Stimulated activated naive CD8-positive, alpha-beta T cell treated with anti-CD3 and anti-CD28 coated beads, Interleukin-15, Interleukin-2, amounts not matched to agents 100 ng/mL and 50 ng/mL, for 24 hours (primary cell): ENCODE results near the gene HOXA3.

ENCODE experiments used
- H3K27ac Mint-ChIP-seq: one replicate; pipeline ENCODE4 v1.8.0; 2021; ENCODE audit warnings: mild to moderate bottlenecking, mixed read lengths
- H3K27me3 Mint-ChIP-seq: one replicate; pipeline ENCODE4 v1.8.0; 2021; ENCODE audit warnings: mixed read lengths
- H3K36me3 Mint-ChIP-seq: one replicate; pipeline ENCODE4 v1.8.0; 2021; ENCODE audit warnings: low read depth, mixed read lengths
- H3K4me1 Mint-ChIP-seq: one replicate; pipeline ENCODE4 v1.8.0; 2021; ENCODE audit warnings: low read depth, mixed read lengths
- H3K4me3 Mint-ChIP-seq: one replicate; pipeline ENCODE4 v1.8.0; 2021; ENCODE audit warnings: mild to moderate bottlenecking, mixed read lengths
- H3K9me3 Mint-ChIP-seq: one replicate; pipeline ENCODE4 v1.8.0; 2021; ENCODE audit warnings: mixed read lengths

The HOXA3 gene

DNA sequence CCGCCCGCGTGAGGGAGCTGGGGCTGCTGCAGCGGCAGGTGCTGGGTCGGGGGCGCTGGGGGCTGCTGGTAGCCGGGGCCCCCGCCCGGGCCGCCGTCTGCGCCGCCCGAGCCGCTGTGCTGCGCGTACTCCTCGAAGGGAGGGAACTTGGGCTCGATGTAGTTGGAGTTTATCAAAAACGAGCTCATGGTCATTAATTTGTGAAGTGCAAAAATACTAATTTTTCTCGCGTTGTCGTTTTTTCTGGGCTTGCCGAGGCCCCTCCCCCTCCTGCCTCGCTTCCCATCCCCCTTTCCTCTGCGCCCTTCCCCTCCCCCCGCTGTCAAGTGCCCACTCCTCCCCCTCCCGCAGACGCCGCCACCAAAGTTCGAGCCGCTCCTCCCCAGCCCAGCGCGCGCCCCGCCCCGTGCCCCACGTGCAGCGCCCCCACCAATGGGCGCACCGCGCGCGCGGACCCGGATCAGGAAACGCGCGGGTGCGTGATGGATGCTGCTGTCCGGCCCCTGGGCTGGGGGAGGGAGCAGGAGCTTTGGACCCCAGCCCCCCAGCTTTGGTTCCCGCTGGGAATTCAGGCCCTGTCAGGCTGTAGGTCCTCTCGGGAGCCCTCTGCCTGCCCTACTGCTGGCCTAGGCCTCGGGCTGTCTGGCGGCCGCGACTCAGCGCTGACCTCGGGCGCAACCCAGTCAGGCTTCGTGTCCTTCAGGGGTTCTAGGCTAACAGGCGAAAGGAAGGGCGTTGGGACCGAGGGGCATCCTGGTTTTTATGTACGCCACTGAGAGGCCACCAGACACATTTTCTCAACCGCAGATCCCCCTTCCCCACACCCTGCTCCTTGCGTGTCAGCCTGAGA, 21.6 kb downstream of the HOXA3 start, which contains the start of gene HOXA4:
HOXA4 (minus strand) TSS at position 218 of the 850 bp plus-strand sequence; CDS start at position 194, 24 bp downstream.
- H3K4me1 Mint-ChIP-seq, result peaks cover 28% of the 10 kb centered on the region
- no peaks in the 10 kb centered on the region for H3K36me3 Mint-ChIP-seq
- no peaks in the 10 kb centered on the region for H3K9me3 Mint-ChIP-seq
- H3K27ac Mint-ChIP-seq, result no peak within 1 kb of the TSS
- peak within 1 kb of the TSS; percentile 61 for H3K4me3 Mint-ChIP-seq
- H3K27me3 Mint-ChIP-seq, result peaks cover 66% of the 10 kb centered on the region

DNA sequence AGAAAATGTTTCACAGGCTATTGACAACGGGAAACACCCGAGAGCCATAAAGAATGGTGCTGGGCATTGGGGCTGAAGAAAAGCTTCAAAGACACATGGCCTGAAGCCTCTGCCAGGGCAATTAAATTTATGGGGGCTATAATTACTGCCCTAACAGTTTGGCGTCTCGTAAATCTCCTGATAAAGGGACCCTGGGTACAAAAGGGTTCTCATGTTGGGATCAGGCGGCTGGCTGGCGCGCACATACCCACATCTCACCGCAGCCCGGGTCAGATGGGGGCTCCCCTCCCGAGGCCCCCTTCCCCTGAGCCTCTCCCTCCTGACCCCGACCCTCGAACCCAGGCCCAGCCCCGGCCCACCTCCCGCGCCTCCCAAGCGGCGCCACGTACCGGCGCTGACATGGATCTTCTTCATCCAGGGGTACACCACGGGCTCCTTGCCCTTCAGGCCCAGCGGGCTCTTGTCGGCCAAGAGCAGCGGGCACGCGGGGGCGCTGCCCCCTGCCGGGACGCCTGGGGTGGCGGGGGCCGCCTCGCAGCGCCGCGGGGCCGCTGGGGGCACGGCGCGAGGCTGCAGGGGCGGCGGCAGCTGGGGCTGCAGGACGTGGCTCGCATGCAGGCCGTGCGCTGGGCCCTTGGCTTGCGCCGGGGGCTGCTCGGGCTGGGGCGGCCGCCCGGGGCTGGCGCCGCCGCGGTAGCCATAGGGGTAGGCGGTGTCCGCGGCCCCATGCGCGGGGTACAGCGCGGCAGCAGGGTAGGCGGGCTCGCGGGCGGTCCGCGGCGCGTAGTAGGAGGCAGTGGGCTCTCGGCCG, 22.4 kb downstream of the HOXA3 start:
- Mint-ChIP-seq H3K27me3 (peaks cover 63% of the 10 kb centered on the region), H3K4me1 (peaks cover 20% of the 10 kb centered on the region), H3K27ac (no peak overlapping the region), H3K4me3 (peak overlapping the region; percentile 18), H3K9me3 (no peaks in the 10 kb centered on the region), H3K36me3 (no peaks in the 10 kb centered on the region)

DNA sequence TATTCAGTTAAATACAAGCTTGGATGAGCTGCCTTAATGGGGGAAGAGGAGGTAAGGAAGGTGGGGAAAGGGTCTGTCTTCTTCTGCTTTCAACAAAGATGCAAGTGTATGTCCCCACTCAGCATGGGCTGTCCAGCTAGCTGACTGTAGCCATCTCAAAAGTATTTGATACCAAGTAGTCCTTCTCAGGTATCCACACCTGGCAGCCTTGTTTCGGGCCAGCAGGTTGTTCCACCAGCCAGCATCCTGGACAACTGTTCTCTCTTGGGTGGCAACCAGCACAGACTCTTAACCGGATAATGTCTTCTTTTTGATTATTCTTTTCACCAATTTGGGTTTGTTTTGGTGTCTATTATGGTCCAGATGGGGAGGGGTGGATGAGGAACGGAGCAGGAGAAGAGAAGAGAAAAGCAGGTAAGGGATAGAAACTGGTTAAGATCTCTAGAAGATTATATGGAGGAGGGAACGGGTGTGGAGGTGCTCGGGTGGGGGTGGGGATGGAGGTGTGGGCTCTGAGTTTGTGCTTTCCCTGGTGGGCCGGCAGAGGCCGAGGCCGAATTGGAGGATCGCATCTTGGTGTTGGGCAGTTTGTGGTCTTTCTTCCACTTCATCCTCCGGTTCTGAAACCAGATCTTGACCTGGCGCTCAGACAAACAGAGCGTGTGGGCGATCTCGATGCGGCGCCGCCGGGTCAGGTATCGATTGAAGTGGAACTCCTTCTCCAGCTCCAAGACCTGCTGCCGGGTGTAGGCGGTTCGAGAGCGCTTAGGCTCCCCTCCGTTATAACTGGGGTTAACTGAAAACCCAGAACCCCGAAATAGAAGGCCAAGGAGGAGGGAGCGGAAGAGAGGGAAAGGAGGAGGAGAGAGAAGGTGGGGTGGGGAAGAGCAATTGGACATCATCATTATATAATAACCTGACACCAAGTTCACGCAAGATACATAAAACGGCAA, 23.3 kb downstream of the HOXA3 start:
- no peak overlapping the region for H3K27ac Mint-ChIP-seq
- H3K4me3 Mint-ChIP-seq, result peak overlapping the region; percentile 18
- peaks cover 56% of the 10 kb centered on the region for H3K27me3 Mint-ChIP-seq
- no peaks in the 10 kb centered on the region for H3K36me3 Mint-ChIP-seq
- peaks cover 11% of the 10 kb centered on the region for H3K4me1 Mint-ChIP-seq
- H3K9me3 Mint-ChIP-seq, result no peaks in the 10 kb centered on the region

DNA sequence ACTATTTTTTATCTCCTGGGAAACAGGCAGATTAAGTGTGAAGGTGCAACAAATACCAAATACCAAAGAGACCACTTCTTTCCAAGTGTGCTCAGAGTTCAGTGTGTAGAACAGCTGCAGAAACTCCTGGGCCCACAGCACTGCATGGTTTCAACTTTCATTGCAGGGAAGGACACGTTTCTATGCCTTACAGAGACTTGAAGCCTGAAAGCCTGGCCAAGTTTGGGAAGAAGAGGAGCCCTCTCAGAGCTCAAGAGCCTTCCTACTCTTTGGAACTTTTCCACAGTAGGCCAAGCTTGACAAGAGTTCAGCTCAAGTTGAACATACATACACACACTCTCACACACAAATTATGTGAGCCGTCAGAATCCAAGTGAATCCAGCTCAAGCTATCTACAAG, 24.3 kb downstream of the HOXA3 start:
- H3K4me3 Mint-ChIP-seq, result no peak overlapping the region
- peaks cover 45% of the 10 kb centered on the region for H3K27me3 Mint-ChIP-seq
- peaks cover 7% of the 10 kb centered on the region for H3K4me1 Mint-ChIP-seq
- H3K36me3 Mint-ChIP-seq, result no peaks in the 10 kb centered on the region
- no peak overlapping the region for H3K27ac Mint-ChIP-seq
- H3K9me3 Mint-ChIP-seq, result no peaks in the 10 kb centered on the region

DNA sequence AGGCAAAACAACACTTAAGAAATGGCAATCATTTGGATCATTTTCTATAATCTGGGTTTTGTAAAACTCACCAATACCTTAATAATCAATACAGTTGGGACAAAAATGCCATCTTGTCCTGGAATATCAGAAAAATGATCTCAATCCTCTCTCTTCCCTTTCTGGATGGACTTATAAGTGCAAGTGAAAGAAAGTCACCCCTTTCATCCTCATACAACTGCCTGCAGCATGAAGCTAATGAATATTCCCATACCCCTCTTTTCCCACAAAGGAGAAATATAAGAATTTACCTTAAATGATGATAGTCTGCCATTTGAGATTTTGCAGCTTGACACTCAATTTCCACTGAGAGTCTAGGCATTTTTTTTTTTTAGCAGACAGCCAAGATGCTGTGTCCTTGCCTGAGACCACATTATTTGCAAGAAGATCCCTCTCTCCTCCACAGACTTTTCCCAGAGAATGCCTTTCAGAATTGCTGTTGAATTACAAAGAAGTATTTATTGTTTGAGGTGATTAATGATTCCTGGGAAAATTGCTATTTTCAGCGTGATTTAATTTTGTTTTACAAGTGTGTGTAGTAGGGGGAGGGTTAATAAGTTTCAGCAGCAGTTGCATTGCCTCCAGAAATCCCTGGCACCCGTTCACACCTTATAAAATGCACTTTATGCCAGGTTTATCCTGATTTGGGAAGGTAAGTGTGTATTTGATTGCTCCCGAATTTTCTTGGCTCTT, 25.6 kb downstream of the HOXA3 start:
- Mint-ChIP-seq H3K27ac (no peak overlapping the region), H3K4me1 (peaks cover 7% of the 10 kb centered on the region), H3K9me3 (no peaks in the 10 kb centered on the region), H3K4me3 (no peak overlapping the region), H3K36me3 (no peaks in the 10 kb centered on the region), H3K27me3 (peaks cover 39% of the 10 kb centered on the region)

DNA sequence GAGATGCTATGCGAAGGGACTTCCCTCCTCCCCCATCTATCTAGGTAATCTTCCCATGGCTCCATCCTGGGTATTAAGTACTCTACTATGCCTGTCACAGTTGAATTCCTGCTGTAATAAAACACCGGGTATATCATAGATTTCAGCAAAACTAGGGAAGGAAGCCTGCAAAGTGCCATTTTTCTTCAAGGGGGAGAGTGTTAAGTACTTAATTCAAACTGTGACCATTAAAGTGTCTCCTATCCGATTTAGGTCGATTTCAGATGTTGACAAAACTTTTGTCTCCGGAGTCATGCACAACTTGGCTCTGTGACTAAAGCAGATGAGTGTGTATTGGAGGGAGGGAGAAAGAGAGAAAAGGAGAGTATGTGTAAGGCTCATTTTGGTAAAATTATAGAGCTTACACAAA, 26.4 kb downstream of the HOXA3 start:
- no peaks in the 10 kb centered on the region for H3K36me3 Mint-ChIP-seq
- no peaks in the 10 kb centered on the region for H3K9me3 Mint-ChIP-seq
- peaks cover 39% of the 10 kb centered on the region for H3K27me3 Mint-ChIP-seq
- no peak overlapping the region for H3K4me3 Mint-ChIP-seq
- H3K4me1 Mint-ChIP-seq, result no peaks in the 10 kb centered on the region
- H3K27ac Mint-ChIP-seq, result no peak overlapping the region

DNA sequence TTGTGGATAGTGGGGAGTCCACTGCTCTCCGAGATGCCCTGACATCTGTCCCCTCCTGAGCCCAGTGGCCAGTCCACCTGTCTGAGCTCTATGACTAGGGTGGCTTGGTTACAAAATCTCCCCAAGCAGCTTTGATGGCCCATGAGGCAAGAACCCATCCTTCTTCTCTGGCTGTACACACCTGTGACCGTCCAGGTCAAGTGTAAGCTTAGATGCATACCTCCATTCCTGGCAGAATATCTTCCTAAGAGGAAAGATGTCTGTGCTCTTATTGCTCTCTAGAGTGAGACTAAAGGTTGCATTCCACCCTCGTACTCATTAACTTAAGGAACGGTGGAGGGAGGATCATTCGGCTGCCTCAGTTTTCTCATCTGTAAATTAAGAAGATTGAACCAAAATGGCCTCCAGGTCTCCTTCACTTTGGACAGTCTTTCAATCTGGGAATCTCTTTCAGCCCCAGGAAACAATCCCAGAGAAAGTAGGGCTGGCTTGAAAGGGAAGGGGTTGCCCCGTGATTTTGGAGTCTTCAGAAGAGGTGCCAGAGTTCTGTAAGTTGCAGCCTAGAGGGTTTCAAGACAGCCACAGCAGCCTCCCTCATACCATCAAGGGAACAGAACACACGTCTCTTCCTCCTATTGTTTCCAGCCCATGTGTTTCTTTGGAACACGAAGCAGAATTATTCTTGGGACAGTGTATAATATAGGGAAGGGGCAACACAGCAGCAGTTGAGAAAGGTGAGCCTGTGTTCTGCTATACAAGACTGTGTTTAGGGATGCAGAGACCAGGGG, 27.3 kb downstream of the HOXA3 start:
- Mint-ChIP-seq H3K4me3 (no peak overlapping the region), H3K27ac (no peak overlapping the region), H3K9me3 (no peaks in the 10 kb centered on the region), H3K36me3 (no peaks in the 10 kb centered on the region), H3K27me3 (peaks cover 39% of the 10 kb centered on the region), H3K4me1 (no peaks in the 10 kb centered on the region)

DNA sequence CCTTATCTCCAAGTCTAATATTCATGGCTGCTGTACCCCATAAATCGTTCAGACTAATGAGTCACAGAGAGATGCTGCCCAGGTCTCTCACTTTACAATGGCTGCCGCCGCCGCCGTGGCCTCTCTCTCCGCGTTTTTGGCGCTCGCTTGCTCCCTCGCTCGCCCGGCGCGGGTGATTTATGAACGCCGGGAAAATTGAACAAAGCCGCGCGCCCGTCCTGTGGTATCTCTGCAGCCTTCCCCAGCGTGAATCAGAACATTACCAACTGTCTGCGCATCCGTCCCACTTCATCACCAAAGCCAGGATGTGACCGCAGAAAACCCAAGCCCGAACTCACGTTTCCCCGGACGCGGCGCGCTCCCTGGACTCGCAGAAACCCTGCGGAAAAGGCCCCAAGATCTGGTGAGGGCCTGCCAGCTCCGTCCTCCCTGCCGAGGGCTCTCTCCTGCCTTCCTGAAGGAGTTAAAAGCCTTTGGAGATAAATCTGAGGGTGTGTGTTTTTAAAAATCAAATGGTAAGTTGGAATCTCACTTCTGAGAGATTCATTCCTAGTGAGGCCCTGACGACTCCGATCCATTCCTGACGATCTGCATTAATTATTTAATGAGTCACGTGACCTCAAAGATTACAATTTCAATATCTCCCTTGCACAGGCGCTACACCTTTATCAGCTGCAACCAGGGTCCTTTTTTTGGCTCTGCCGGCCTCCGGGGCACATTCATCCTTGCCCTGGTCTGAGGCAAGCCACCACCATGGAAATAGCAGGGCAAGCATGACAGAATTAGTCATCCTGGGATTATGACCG, 28.1 kb downstream of the HOXA3 start:
- Mint-ChIP-seq H3K27me3 (peaks cover 36% of the 10 kb centered on the region), H3K9me3 (no peaks in the 10 kb centered on the region), H3K27ac (no peak overlapping the region), H3K36me3 (no peaks in the 10 kb centered on the region), H3K4me1 (no peaks in the 10 kb centered on the region), H3K4me3 (no peak overlapping the region)

DNA sequence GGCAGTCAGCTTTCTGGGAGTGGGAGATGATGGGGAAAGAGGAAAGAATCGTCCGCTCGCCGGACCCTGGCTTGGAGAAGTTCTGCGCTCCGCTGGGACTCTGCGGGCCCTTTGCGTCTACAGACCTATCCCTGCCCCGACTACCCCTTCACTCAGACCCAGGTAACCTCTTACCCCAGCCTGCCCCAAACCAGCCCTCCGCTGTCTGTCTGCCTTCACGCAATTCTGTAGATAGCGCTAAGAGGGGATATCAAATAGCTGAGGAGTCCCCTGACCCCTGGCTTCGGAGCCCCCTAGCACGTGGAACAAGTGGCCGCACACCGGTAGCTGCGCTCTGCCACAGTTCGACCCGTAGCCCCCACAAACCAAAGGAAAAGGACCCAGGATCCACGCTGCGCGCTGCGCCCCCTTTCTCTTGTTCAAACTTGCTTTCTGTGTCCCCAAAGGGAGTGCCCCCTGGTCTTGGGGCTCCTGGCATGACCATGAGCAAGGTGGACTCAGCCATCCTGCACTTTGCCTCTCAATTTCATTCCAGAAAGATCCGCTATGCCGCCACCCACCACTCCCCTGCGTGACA, 28.8 kb downstream of the HOXA3 start:
- Mint-ChIP-seq H3K4me1 (no peaks in the 10 kb centered on the region), H3K9me3 (no peaks in the 10 kb centered on the region), H3K27me3 (peaks cover 30% of the 10 kb centered on the region), H3K27ac (no peak overlapping the region), H3K4me3 (no peak overlapping the region), H3K36me3 (no peaks in the 10 kb centered on the region)

DNA sequence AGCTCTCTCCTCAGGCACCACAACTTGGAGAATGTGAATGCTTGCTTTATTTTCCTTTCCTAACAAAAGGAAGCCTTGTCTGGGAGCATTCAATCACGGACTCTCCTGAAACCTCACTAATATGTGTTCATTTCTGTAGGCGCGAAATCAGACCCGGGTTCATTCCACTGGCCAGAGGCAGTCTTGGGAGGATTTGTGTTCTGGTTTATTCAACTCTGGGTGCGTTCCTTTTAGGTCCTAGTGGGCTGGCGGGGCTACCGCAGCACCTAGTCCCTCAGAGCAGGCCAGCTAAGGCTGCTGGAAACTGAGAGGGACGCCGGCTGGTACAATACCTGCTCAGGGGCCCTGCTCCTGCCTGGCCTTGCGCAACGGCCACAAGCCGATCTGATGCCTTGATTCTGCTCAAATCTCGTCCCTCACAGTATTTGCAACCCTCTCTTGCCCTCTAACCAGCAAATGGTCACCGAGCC, 29.3 kb downstream of the HOXA3 start:
- Mint-ChIP-seq H3K27me3 (peaks cover 31% of the 10 kb centered on the region), H3K4me1 (no peaks in the 10 kb centered on the region), H3K27ac (no peak overlapping the region), H3K9me3 (no peaks in the 10 kb centered on the region), H3K36me3 (no peaks in the 10 kb centered on the region), H3K4me3 (no peak overlapping the region)

DNA sequence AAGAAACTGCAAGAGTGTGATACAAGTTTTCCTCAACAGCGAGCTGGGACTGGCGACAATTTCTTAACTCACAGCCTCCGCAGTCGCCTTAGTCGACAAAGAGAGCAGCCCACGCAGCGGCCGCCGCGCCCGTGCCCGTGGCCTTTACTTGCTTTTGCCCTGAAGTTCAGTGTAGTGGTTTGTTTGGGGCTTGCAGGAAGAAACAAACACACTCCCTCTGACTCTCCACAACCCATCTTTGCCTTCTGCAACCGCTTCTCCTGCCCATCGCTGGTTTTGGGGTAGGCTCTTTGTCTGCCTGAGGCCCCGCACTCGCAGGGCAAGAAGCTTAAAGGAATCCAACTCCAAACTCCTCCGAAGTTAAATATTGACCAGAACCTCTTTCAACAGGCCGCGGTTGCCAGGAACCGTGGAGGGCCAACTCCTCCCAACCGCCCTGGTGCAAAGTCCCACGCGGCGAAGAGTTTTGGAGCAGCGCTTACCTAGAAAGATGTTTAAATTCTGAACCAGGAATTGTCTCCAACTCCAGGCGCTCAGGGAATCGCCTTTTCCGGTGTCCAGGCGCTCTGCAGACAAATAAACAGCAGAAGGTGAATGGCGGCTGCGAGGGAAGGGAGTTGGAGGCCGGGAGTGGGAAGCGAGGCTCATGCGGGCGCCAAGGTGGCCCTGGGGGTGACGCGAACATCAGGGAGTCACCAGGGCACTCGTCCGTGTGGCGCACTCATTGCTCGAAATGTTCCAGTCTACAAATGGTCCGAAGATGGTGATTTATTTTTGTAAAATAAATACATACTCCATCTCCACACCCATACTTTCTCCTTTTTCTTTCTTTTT, 30.1 kb downstream of the HOXA3 start:
- H3K27ac Mint-ChIP-seq, result no peak overlapping the region
- no peak overlapping the region for H3K4me3 Mint-ChIP-seq
- H3K36me3 Mint-ChIP-seq, result no peaks in the 10 kb centered on the region
- no peaks in the 10 kb centered on the region for H3K4me1 Mint-ChIP-seq
- peaks cover 27% of the 10 kb centered on the region for H3K27me3 Mint-ChIP-seq
- H3K9me3 Mint-ChIP-seq, result no peaks in the 10 kb centered on the region

DNA sequence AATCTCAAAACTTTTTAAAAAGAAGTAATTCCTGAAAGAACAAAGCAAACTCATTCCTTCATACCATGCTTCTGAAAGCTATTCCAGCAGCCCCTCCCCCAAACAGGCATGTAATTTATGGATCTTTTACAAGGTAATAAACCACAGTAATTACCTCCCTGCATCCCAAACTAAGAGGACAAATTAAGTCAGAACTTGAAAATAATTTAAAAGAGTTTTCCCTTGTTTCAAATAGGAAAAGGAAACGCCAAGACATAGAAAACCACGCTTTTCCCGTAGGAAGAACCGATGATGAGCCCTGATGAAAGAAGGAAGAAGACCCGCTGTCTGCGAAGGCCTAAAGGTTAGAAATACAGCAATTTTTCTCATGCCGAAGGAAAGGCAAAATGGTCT, 30.7 kb downstream of the HOXA3 start:
- Mint-ChIP-seq H3K27ac (no peak overlapping the region), H3K36me3 (no peaks in the 10 kb centered on the region), H3K4me1 (no peaks in the 10 kb centered on the region), H3K9me3 (no peaks in the 10 kb centered on the region), H3K4me3 (no peak overlapping the region), H3K27me3 (peaks cover 20% of the 10 kb centered on the region)
